Thyroid gland (tissue), 4 donors: Measurements from ENCODE around the gene OAS2. TPM values are rescaled to one million over a fixed set of nuclear protein-coding genes. Genes with fewer than 3 reads are reported as not detected.
A peak's percentile ranks its signal among the peaks of the same experiment; 100 is the strongest.

Source experiments
- DNase-seq, 2 donors: peaks; one replicate each; pipeline ENCODE4 v3.0.0-alpha.2; 2019
- H3K27ac ChIP-seq, 3 donors: fragments of 200-600 bp; sonication (generic); 1 replicate in 2 of 3; 2 replicates in 1 of 3; pipeline ENCODE4 v1.5.1; 2016 to 2019; ENCODE audit warnings: mild to moderate bottlenecking in 1 of 3, moderate library complexity in 1 of 3
- H3K27me3 ChIP-seq: fragments of 200-600 bp; sonication (generic); one replicate; pipeline ENCODE4 v1.5.1; 2019
- H3K36me3 ChIP-seq, 2 donors: fragments of 200-600 bp; sonication (generic); one replicate each; pipeline ENCODE4 v1.5.1; 2016 to 2019
- H3K4me1 ChIP-seq, 2 donors: fragments of 200-600 bp; sonication (generic); one replicate each; pipeline ENCODE4 v1.5.1; 2017 to 2019
- H3K4me3 ChIP-seq, 3 donors: fragments of 200-600 bp; sonication (generic); replicated peaks in 1 of 3; 1 replicate in 2 of 3; 2 replicates in 1 of 3; pipeline ENCODE4 v1.5.1; 2016; ENCODE audit warnings: mild to moderate bottlenecking in 1 of 3
- H3K9me3 ChIP-seq: fragments of 200-600 bp; sonication (generic); one replicate; pipeline ENCODE4 v1.5.1; 2017
- CTCF ChIP-seq, 6 experiments: fragments of 200-600 bp in 3 of 6; fragments of 450-650 bp in 3 of 6; sonication (generic) in 3 of 6; IDR thresholded peaks; one replicate each; pipeline ENCODE4 v1.5.1; 2016 to 2019; ENCODE audit warnings: antibody characterized with exemption in 6 of 6, mild to moderate bottlenecking in 2 of 6, inconsistent platforms in 1 of 6, moderate library complexity in 1 of 6
- POLR2A ChIP-seq, 2 donors: fragments of 450-650 bp; IDR thresholded peaks; one replicate each; pipeline ENCODE4 v1.6.1; 2017; ENCODE audit warnings: antibody characterized with exemption in 2 of 2, mild to moderate bottlenecking in 2 of 2, moderate library complexity in 1 of 2
- WGBS, 2 donors: methylation state at CpG; one replicate each; pipeline ENCODE4 v1.1.5; 2017; 5-methylcytosine and 5-hydroxymethylcytosine counted together
- intact Hi-C: fragments of 100-400 bp; cut with DNase I; formaldehyde crosslinking; loops from one replicate; pipeline ENCODE4 v1.15.1; 2023
- total RNA-seq, 4 donors: library from RNA; depleted of rRNA; stranded (reverse); fragments of >200 nt; gene quantifications; one replicate each; pipeline ENCODE4 v1.2.3, GENCODE V29; 2016

Gene OAS2
- total RNA-seq, 4 donors from 2014 or later, result 2.7 to 9.1 (median 6.0) TPM

- peak within 1 kb of the TSS in 2 of 3 donors; percentile 27 to 49 for H3K27ac ChIP-seq
- no peaks in the 10 kb centered on the region for H3K27me3 ChIP-seq
- H3K9me3 ChIP-seq, result no peaks in the 10 kb centered on the region
- H3K4me3 ChIP-seq, result peak within 1 kb of the TSS in 2 of 3 donors; percentile 31 to 39
- WGBS, 2 donors, result 0 to 4% methylated on average over 6 to 14 of the region's 94 CpGs
- intact Hi-C loops, result no loop called here
- peaks cover 0 to 13% of the 10 kb centered on the region in 2 donors for H3K4me1 ChIP-seq
- H3K36me3 ChIP-seq, result no peaks in the 10 kb centered on the region
- TF ChIP-seq POLR2A (IDR thresholded peaks at IDR 0.05) (peak in 1 of 2 donors; percentile 12), CTCF (IDR thresholded peaks at IDR 0.05) (no peak)
- DNase-seq, result peak; percentile 36 to 51
These were observed 78.5 kb downstream of the OAS2 start, which contains the start of gene DTX1 for GRCh38 chr12:113056631-113057488. Gene DTX1, plus strand, starts transcription at chr12:113056730. Its CDS starts 1,463 bp downstream, at chr12:113058193.

- H3K9me3 ChIP-seq, result no peaks in the 10 kb centered on the region
- DNase-seq, result no peak
- TF ChIP-seq POLR2A (IDR thresholded peaks at IDR 0.05) (no peak), CTCF (IDR thresholded peaks at IDR 0.05) (no peak)
These were observed 79.5 kb downstream of the OAS2 start for GRCh38 chr12:113057565-113058485.

GRCh38 chr12:113058553-113058952 is 80.2 kb downstream of the OAS2 start:
- no peak overlapping the region for H3K4me3 ChIP-seq
- no peak overlapping the region for H3K27ac ChIP-seq
- H3K9me3 ChIP-seq, result no peaks in the 10 kb centered on the region
- H3K36me3 ChIP-seq, result no peaks in the 10 kb centered on the region
- 91 to 96% methylated on average over 1 of the region's 1 CpG for WGBS, 2 donors
- H3K27me3 ChIP-seq, result no peaks in the 10 kb centered on the region
- intact Hi-C loops, result no loop called here
- peaks cover 0 to 13% of the 10 kb centered on the region in 2 donors for H3K4me1 ChIP-seq
- TF ChIP-seq POLR2A (IDR thresholded peaks at IDR 0.05) (no peak), CTCF (IDR thresholded peaks at IDR 0.05) (no peak)
- no peak for DNase-seq

More at GRCh38 chr12:113057565-113058485, 79.5 kb downstream of the OAS2 start:
- 58 to 73% methylated on average over 8 to 30 of the region's 44 CpGs for WGBS, 2 donors
- H3K4me3 ChIP-seq, result peak overlapping the region in 1 of 3 donors; percentile 39
- H3K27me3 ChIP-seq, result no peaks in the 10 kb centered on the region
- intact Hi-C loops, result no loop called here
- H3K36me3 ChIP-seq, result no peaks in the 10 kb centered on the region
- peak overlapping the region in 2 of 3 donors; percentile 27 to 49 for H3K27ac ChIP-seq
- peaks cover 0 to 13% of the 10 kb centered on the region in 2 donors for H3K4me1 ChIP-seq

- no peak overlapping the region for H3K27ac ChIP-seq
- H3K4me3 ChIP-seq, result no peak overlapping the region
- WGBS, 2 donors, result 92 to 93% methylated on average over 7 to 8 of the region's 8 CpGs
- H3K36me3 ChIP-seq, result no peaks in the 10 kb centered on the region
- no peaks in the 10 kb centered on the region for H3K27me3 ChIP-seq
- H3K4me1 ChIP-seq, result peaks cover 0 to 13% of the 10 kb centered on the region in 2 donors
- no peak for DNase-seq
- TF ChIP-seq CTCF (IDR thresholded peaks at IDR 0.05) (no peak), POLR2A (IDR thresholded peaks at IDR 0.05) (no peak)
- H3K9me3 ChIP-seq, result no peaks in the 10 kb centered on the region
- intact Hi-C loops, result no loop called here
These were observed 80.8 kb downstream of the OAS2 start for GRCh38 chr12:113059071-113059595.
